ENCODE measurements around the gene ABHD12. TPM values are rescaled to one million over a fixed set of nuclear protein-coding genes. Genes with fewer than 3 reads are reported as not detected.
A peak's percentile ranks its signal among the peaks of the same experiment; 100 is the strongest.
"Not testable (repeated sequence)": the region's sequence is repeated elsewhere in the genome, so short reads cannot be mapped to it uniquely, and the experiment has no call there.

ABHD12 gene
- total RNA-seq, 1 donor from 2014 or later = 25.9 TPM

- DNase-seq (ENCODE audit: low read depth, low spot score) = no peak
Observed at GRCh38 chr20:25323496-25324246, 67.0 kb downstream of the ABHD12 start.

GRCh38 chr20:25321991-25322390 lies 68.6 kb downstream of the ABHD12 start:
- no peak for DNase-seq (ENCODE audit: low read depth, low spot score)

GRCh38 chr20:25321262-25321831 lies 69.3 kb downstream of the ABHD12 start:
- DNase-seq (ENCODE audit: low read depth, low spot score) = no peak

DNA sequence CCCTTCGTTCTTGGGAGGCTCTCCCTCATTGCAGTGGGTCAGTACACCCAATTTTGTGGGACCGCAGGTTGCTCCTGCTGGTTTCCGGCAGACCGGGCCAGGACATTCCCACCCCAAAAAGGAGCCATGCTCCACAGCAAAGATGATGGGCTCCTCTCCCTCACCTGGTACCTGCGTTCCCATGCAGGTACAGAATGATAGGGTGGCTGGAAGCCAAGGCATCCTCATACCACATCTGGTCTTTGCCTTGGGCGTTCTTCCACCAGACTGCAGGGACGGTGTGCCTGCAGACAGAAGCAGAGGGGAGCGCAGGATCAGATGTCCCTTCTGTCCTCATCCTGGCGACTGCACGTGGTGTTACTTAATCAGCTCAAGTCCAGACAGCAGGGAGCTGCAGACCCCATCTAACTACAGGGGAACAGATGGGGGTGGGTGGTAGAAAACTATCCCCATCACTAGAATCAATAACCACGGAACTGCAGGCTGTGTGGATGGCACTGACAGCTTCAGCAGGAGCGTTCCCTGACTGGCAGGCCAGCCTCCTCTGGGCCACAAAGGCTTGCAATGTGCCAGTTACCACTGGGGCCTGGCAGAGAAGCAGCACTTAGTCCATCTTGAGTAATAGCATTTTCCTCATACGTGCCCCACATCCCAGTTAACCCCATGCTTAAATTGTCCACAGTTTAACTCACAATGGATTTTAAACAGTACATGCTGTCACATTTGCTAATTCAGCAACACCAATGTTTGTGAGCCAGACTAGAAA lies 70.4 kb downstream of the ABHD12 start:
- no peak for DNase-seq (ENCODE audit: low read depth, low spot score)

- DNase-seq (ENCODE audit: low read depth, low spot score) = no peak
Observed at GRCh38 chr20:25319241-25320034, 71.2 kb downstream of the ABHD12 start.

DNA sequence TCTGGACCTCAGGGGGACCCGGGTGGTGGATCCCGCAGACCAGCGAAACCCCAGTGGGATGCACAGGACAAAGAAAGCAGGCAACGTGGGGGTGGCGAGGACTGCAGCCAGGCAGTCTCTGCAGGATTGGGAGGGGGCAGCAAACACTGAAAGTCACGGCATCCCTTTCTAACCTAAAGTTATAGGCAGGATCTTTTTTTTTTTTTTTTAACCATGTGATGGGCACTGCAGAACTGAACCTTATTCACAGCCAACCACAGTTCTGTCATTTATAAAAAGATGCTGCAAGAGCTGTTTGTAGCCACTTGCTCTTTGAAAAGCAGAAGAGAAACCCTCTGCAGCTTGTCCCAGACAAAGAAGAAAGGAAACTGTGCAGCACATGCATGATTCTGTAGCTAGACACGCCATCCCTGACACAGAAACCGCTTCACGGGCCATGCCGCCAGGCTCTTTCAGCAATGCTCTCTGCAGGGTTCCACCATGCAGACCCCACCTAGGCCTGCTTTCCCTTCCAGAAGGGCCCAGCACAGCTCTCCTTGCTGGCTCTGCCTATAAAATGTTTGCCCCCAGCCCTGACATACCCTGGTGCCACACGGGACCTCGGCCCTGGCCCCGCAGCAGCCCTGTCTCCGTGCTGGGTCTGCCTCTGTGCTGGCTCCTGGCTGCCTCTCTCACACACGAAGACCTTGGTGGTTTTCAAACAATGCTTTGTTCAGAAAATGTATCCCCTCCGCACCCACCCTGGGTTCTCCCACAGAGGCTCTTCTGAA lies 72.0 kb downstream of the ABHD12 start:
- DNase-seq (ENCODE audit: low read depth, low spot score) = no peak

DNA sequence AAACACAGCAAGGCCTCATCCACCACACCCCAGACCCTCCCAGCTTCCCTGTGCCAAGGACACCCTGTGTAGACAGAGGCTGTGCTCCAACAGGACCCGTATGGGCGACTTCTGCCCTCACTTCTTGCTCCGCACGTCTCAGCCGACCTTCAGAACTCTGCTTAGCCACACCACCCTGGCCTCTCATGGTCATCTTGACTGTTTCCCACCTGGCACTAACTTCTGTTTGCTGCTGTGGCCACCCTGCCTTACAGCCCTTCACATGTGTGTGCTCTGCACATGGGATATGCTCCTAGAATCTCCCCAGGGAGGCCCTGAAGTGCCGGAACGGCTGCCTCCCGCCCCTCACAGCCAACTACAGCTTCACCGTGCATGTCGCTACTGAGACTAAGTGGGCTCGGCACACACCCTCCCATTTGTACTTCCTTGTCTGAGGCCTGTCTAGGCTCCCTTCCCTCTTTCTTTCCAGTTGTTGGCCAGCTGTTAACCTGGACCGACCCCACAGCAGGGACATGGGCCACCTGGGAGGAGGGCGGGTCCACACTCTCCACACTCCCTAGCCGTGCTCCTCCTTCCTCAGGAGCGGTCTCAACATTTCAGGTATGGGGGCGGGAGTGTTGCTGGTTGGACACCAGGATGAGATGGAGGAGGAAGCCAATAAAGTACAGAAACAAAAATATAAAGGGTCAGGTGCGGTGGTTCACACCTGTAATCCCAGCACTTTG lies 73.1 kb downstream of the ABHD12 start:
- DNase-seq (ENCODE audit: low read depth, low spot score) = no peak

- DNase-seq (ENCODE audit: low read depth, low spot score) = no peak
Observed at GRCh38 chr20:25316506-25317190, 74.0 kb downstream of the ABHD12 start.

DNA sequence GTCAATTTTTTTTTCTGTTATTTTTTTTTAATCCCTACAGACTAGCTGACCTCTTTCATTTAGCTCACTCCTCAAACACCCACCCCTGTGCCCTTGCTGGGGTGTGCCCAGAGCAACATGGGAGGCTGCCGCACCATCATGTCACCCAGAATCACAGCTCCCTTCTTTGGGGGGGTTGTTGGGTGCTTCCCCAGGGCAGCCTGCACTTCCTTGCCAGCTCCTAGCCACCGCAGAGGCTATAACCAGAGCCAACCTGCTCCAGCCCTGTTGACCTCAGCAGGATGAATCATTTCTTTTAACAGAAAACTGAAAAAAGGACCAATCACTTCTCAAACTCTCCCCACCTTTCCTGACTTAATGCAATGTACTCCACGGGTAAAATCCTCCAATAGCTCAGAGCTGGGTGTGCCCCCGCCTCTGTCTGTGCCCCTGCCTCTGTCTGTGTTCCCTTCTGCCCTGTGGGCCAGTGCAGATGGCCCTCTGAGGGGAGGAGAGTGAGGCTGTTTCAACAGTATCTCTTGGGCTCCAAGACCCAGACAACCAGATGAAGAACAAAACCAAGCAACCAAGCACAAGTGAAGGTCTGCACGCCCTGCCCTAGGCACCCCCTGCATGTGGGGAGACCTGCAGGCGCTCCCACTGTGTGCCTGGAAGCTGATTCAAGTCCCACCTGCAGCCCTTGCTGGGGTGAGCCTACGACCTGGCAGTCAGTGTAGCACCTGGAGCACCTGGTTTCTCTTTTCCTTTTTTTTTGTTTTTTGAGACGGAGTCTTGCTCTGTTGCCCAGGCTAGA lies 75.0 kb downstream of the ABHD12 start:
- DNase-seq (ENCODE audit: low read depth, low spot score) = no peak

GRCh38 chr20:25314497-25315417 lies 75.9 kb downstream of the ABHD12 start:
- DNase-seq (ENCODE audit: low read depth, low spot score) = no peak

DNA sequence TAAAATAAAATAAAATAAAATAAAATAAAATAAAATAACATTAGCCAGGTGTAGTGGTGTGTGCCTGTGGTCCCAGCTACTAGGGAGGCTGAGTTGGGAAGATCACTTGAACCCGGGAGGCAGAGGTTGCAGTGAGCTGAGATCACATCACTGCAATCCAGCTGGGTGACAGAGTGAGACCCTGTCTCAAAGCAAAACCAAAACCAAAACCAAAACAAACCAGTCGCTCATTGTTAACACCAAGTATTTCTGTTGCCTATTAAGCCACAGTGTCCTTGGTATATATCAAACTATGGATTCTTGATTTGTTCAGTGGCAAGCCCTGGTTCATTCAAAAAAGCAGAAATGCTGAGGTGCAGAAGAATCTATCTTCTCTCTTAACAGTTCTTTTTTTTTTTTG lies 77.0 kb downstream of the ABHD12 start:
- DNase-seq (ENCODE audit: low read depth, low spot score) = no peak

- DNase-seq (ENCODE audit: low read depth, low spot score) = not testable (repeated sequence)
Observed at GRCh38 chr20:25312716-25313115, 77.9 kb downstream of the ABHD12 start.

DNA sequence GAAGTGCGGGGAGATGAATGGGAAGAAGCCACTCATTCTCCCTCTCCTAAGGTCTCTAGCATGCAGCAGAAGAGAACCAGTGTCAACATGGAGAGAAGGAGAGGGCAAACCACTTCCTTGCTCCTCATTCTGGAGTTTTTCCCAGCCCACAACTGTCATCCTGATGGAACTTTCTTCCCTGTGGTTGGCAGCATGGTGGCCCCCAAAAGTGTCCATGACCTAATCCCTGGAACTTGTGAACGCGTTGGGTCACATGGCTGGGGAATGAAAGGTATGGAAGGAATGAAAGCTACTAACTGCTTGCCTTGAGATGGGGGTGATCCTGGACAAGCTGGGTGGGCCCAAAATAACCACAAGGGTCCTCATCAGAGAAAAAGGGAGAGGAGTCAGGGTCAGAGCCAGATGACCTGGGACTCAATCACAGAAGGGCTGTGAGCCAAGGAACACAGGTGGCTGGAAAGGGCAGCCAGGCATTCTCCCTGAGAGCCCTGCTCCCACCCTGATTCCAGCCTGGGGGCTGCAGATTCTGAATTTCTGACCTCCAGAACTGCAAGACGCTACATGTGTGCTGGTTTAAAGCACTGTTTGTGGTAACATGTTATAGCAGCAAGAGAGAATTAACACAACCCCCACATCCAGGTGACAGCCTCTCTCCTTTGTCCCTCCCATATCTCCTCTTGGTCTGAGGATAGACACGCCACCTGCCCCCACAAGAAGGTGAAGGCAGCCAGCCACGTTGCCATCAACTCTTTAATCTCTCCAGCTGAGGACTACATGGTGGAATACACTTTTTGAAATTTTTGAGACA lies 79.5 kb downstream of the ABHD12 start:
- no peak for DNase-seq (ENCODE audit: low read depth, low spot score)

GRCh38 chr20:25310268-25310920 lies 80.2 kb downstream of the ABHD12 start:
- peak; percentile 32 for DNase-seq (ENCODE audit: low read depth, low spot score)

- DNase-seq (ENCODE audit: low read depth, low spot score) = no peak
Observed at GRCh38 chr20:25309395-25310267, 81.0 kb downstream of the ABHD12 start.

Data from pulmonary artery endothelial cell (primary cell).